ENCODE measurements around the gene BRICD5.

GRCh38 chr16:2189252-2189893 lies 21.3 kb downstream of the BRICD5 start:
- TF ChIP-seq CTCF (IDR thresholded peaks at IDR 0.05) (no peak), EZH2 (IDR thresholded peaks at IDR 0.05) (no peak), EZH2phosphoT487 (IDR thresholded peaks at IDR 0.05) (no peak)
